NCI-H82 treated with DMSO at 0.1 percent for 48 hours (cell line): Measurements from ENCODE around the gene IST1.

Experiments used
- DNase-seq: peaks from one replicate; lab custom pipeline; 2025; ENCODE audit not compliant: unreplicated experiment; lab: John Stamatoyannopoulos, UW

Gene IST1

DNA sequence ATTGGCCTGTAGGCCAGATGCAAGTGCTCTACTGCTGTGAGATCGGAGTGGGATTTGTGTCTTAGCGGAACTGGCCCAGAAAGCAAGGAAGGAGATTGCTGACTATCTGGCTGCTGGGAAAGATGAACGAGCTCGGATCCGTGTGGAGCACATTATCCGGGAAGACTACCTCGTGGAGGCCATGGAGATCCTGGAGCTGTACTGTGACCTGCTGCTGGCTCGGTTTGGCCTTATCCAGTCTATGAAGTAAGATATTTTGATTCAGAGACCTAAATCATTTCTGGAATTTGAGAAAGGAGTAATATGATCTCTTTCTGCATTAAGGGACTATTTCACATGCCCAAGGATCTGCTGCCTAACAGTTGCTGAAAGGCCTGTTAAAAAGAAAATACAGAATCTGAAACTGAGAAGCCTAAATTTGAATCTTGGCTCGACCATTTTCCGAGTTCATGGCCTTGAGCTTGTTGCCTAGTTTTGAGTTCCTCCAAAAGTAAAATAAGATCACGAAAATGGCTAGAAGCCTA lies 21.1 kb downstream of the IST1 start:
- no peak for DNase-seq

DNA sequence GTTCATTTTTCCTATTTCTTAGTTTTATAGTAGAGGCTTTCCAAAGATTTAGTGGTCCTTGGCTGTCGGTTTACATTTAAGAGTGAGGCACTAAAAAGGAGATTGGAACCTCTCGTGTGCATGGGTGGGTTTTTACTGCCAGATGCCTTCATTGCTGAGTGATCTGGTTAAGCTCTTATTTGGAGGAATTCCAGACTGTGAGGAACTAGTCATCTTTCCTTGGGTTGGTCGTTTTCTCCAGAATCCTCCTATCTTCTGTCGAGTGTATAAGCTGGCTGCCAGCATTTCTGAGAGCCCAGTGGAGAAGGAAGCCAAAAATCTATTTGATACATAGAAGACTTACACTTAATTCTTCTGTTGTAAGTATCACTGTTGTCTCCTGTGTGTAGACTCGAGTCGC lies 22.6 kb downstream of the IST1 start:
- no peak for DNase-seq

DNA sequence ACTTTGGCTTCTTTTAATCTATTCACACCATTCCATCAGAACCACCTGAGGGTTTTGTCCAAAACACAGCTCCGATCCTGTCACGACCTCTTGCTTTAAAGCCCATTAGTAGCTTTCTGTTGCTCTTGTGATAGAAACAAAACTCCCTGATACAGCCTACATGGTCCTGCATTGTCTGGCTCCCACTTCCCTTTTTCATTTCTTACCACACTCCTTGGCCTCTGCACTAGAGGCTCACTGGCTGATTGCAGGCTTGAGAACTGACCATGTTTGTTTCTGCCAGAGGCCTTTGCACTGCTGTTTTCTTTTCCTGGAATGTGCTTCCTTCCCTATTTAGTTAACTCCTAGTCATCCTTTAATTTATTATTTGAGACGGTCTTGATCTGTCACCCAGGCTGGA lies 23.7 kb downstream of the IST1 start:
- no peak for DNase-seq

DNA sequence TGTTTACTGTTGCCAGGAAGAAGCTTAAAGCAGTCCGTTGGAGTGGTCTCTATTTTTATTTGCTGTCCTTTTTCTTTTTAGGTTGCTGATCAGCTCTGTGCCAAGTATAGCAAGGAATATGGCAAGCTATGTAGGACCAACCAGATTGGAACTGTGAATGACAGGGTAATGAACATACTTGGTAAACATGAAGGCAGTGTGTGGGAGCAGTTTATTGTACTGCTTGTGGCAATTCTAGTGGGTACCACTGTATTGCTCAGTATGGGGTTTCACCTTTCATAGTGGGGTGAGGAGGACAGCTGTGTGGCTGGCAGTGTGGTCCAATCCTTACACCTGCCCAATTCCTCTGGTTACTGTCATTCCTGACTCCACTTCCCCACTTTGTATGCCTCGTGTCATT lies 25.3 kb downstream of the IST1 start:
- DNase-seq = no peak

DNA sequence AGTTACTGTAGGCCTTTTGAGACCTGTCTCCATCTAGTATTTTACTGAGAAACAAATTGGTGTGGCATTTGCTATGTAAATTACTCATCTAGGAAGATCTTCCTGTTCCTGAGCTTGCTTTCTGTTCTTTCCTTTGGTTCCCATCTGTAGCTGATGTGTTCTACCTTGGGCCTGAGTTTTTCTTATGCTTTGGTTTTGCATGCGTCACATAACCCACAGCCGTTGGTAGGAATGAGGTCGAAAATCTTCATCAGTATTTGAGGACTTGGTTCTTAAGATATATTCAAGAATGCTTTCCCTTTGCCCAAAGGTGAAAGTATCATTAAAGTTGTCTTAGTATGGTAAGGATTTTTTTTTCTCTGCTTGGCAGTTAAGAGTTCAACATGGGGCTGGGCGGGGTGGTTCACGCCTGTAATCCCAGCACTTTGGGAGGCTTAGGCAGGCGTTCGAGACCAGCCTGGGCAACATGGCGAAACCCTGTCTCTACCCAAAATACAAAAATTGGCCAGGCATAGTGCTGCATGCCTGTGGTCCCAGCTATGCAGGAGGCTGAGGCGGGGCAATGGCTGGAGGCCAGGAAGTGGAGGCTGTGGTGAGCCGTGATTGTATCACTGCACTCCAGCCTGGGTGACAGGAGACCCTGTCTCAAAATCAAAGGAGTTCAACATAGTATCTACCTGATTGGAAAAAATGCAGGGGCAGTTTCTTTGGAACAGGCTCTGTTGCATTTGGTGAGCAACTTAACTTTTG lies 28.8 kb downstream of the IST1 start:
- no peak for DNase-seq

DNA sequence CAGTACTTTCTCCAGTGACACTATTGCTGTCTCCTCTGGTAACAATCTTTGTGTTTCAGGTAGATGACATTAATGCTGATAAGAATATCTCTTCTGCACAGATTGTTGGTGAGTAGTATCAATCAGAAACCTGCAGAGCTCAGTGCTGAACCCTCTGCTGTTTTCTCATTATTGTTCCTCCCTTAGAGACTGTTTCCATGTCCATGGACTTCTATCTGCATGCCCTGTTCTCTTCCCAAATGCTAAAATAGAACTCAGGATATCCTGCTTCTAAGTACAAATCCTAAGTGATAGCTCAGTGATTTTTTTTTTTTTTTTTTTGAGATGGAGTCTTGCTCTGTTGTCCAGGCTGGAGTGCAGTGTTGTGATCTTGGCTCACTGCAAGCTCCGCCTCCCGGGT lies 29.4 kb downstream of the IST1 start:
- DNase-seq = no peak

DNA sequence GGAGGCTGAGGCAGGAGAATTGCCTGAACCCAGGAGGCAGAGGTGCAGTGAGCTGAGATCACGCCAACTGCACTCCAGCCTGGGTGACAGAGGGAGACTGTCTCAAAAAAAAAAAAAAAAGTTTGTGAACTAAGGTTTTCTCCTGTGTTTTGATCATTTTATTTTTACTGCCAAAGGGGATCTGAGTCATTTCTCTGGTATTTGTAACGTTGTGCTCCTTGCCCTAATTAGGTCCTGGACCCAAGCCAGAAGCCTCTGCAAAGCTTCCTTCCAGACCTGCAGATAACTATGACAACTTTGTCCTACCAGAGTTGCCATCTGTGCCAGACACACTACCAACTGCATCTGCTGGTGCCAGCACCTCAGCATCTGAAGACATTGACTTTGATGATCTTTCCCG lies 32.1 kb downstream of the IST1 start:
- DNase-seq = no peak

DNA sequence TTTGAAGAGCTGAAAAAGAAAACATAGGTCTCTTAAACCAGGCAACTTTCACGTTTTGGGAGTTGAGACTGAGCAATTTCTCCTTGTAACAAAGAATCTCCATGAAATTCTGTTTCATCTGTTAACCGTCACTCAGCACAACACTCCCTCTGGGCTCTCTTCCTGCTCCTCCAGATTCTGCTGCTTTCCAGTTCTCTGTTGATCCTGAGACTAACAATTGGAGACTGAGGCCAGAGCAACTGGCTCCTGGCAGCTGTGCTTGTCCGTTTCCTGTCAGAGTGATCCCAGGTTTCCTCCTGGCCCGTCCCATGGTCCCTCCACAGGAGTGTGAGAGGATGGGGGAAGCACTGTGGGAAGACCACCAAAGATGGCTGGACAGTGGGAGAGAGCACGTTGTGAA lies 32.5 kb downstream of the IST1 start:
- DNase-seq = no peak

DNA sequence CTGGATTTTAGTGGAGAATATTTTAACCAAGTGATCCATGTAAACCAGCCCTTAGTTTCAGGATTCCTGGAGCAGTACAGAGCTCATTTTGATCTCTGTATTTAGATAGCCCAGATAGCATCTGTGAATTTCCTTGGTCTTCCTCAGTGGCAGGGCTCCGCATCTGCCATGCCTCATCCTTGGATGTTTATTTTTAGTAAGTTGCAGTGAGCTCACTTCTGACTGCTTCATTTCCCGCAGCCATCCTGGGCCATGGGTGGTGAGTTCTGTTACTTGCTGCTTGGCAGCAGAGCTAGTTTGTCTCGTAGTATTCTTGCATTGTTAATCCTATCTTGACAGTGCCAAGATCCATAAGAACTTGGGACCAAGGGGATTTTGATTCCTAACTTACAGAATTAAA lies 33.7 kb downstream of the IST1 start:
- no peak for DNase-seq

DNA sequence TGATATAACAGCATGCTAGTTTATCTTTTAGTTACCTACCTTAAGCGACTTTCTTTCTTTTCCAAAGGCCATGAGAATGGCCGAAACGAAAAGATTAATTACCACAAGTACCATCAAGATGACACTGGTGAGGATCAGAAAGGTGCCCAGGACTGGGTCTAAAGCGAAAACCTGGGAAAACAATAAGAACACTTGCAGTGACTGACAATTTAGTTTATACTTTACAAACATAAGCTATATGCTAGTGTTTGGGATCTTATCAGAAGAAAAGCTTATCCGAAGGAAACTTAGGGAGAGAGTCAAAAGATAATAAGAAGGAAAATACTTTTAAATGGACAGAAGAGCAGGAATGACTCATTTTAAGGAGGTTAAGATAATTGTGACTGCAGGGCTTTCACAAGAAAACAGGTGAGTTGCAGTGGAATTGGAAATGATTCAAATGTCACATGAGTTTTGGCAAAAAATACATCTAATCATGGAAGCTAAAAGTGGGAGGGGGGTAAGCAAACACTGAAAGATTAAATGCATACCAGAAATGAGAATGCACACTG lies 34.8 kb downstream of the IST1 start:
- DNase-seq = no peak

DNA sequence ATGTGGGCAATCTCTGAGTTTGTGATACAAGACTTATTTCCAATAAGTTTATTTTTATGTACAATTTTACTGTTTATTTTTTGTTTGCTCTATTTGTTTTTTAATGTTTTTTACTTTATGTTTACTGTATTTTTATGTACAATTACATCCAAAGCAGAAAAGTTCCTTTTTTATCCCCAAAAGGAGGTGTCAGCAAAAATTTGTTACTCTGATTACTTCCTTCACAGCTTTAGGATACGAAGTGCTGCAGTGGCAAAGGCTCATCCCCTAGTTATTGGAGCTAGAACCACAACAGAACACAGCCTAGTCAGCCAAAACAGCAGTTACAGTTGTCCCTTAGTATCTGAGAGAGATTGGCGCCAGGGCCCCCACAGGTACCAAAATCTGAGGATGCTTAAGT lies 35.7 kb downstream of the IST1 start:
- no peak for DNase-seq

DNA sequence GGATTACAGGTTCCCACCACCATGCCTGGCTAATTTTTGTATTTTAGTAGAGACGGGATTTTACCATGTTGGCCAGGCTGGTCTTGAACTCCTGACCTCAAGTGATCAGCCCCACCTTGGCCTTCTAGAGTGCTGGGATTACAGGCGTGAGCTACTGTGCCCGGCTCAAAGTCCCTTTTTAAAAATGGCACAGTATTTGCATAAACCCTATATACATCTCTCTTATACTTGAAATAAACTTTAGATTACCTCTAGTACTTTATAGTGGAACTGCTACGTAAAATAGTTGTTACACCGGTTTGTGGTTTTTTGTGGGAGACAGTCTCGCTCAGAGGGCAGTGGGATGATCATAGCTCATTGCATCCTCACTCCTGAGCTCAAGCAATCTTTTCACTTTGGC lies 36.3 kb downstream of the IST1 start:
- DNase-seq = no peak

DNA sequence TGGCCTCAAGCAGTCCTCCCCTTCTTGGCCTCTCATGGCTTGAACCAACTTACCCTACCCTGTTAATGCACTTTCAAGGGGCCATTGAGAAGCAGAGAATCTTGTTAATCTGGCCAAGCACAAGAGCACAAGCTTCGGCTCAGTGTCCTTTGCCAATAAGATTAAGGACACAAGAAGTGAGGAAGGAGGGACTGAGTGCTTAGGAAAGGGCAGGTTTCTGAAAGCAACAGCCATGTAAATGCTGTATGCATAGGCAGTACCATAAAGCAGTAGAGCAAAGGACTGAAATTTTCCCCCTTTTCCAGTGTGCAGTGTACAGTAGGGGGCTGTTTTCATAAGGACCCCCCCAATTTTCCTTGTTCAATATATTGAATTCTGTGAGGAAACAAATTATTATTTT lies 37.7 kb downstream of the IST1 start:
- DNase-seq = peak; percentile 30

DNA sequence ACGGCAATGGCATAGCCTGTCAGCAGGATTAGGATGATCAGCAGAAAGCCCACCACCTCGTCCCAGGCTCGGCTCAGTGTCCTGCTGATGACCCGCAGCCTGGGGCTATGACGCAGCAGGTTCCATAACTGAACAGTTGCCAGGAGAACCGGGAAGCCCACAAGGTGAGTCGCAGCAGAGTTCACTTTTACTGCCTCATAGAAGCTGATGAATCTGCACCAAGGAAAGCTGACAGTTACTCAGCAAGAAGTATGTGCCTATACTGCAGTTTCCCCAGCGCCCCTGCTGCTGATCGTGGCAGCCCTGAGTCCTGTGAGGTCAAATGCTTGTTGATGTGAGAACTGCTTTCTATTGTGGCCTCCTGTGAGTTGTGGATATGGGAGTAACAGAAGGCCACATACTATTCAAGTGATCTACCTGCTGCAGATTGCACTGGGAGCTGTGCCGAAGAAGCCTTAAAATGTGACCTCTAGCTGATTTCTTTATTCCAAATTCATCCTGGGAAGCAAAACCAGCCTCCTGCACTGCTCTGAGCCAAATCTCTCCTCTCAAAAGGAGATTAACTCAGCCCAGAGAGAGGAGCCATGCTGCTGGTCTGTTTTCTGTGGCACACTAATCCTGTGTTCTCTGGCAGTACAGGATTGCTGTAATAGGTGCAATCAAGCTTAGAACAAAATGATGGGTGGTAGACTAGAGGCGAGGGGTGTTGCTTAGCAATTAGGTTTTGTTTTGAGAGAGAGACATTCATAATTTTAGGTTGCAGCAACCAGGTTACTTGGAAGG lies 38.8 kb downstream of the IST1 start:
- peak; percentile 57 for DNase-seq

DNA sequence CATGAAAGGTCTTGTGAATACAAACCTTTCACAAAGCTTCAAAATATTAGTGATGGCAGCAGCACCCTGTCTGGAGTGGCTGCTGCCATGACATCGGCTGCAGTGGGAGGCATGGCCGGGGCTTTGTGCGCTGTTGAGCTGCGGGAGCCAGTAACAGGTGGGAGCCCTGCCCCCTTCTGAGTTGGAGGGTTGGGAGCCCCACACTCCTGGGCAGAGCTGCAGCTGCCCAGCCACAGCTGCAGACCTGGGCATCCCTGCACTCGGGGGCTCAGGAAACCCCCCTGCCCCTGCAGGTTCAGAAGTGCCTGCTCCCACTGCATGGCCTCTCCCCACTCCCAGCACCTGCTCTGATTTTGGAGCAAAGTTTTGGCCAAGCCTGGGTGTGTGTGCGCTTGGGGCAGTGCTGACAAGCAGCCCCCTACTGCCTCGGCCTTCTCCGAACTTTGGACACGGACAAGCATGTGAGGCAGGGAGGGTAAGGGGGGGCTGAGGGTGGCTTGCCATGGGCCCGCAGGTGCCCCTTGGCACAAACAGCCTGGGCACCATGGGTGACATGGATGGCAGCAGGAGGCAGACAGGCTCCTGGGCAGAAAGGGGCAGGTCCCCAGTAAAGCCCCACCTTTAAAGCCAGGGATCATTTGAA lies 42.7 kb downstream of the IST1 start:
- no peak for DNase-seq

DNA sequence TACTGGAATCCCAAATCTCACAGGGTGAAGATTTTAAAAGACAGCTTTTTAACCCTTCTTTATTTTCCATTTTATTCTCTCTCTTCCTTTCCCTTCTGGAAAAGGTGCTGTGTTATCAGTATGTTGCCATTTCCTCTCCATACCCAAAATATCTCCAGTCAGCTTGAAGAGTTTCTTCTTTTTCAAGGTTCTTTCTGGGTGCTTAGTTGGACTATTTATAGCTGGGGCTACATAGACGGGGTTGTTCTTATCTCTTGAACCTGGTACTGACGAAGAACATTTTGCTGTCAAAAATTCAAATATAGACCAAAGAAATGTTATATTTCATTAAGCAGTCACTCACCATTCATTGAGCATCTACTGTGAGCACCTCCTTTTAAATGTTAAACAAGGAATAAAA lies 48.6 kb downstream of the IST1 start:
- no peak for DNase-seq

DNA sequence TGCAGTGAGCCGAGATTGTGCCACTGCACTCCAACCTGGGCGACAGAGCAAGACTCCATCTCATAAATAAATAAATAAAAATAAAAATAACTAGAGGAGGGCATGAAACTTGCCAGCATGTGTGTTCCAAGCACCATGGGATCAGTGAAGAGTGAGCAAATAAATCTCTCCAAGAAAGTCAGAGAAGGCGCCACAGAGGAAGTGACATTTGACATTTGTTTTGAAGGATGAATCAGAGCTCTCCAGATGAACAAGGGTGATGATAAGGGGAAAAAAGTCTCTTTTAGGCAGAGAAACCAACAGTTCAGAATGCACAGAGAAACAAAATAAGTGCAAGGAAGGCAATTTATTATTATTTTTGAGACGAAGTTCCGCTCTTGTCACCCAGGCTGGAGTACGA lies 50.3 kb downstream of the IST1 start:
- DNase-seq = no peak

DNA sequence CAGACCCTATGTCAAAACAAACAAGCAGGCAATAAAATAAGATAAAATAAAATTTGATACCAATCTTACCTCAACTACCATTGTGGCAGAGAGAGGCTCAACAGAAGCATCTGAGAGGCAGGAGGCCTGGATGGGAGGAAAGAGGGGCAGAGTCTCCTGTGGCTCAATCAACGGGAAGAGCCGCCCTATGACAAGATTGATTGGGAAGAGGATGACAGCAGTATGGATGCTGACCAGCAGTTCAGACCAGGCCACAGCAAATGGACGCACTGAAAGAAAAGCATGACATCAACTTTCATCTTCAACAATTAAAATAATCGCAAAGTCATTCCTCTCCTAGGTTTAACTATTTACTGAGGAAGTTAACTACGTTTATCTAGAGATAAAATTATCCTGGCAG lies 57.5 kb downstream of the IST1 start:
- no peak for DNase-seq

DNA sequence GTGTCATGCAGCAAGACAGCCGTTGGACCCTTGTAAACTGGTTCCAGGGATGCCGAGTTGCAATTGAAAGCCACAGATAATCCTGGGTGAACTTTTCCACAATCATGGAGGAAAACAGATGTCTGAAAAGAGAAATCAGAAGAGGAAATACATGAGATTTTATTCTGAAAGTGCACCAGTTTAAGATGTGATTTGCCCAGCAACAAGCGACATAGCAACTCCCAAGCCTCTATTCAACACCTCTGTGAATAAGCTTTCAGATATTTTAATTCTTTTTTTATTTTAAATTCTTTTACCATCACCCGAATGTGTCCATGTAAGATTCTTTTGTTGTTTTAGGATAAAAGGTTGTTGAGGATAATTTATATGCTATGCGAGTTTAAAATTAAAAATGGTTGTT lies 58.8 kb downstream of the IST1 start:
- no peak for DNase-seq

DNA sequence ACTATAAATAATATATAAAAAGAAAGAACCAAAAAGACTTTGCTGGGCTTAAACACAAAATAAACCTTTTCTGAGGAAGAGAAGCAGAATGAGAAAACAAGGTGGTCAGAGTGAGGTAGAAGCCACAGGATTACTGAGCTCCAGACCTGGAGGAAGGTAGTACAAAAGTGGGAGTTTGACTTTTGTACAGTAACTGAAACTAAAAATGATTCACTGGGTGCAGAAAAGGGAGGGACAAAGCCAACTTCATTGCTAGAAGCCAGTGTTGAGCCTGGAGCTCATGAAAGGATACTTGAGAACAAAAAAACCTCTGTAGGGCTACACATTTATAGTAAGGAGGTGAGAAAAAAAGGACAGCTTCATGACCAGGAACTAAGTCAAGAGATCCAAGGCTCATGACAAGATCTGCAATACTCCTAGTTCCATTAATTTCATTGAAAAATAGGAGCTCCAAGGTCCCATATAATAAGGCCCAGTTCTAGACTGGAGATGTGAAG lies 59.4 kb downstream of the IST1 start:
- no peak for DNase-seq

DNA sequence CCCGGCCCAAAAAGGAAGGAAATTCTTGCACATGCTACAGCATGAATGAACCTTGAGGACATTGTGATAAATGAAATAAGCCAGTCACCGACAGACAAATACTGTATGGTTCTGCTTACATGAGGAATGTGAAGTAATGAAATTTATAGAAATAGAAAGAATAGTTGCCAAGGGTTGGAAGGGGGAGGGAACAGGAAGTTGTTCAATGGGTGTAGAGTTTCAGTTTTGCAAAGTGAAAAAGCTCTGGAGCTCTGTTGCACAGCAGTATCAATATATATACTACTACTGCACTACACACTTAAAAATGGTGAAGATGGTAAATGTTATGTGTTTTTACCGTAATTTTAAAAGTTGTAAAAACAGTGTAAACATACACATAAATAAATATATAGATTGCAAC lies 61.2 kb downstream of the IST1 start:
- no peak for DNase-seq
